ENCODE measurements around the gene TSFM. TPM values are rescaled to one million over a fixed set of nuclear protein-coding genes. Genes with fewer than 3 reads are reported as not detected.

Gene TSFM
- total RNA-seq, 2 donors from 2014 or later = 20.0 to 23.2 TPM

DNA sequence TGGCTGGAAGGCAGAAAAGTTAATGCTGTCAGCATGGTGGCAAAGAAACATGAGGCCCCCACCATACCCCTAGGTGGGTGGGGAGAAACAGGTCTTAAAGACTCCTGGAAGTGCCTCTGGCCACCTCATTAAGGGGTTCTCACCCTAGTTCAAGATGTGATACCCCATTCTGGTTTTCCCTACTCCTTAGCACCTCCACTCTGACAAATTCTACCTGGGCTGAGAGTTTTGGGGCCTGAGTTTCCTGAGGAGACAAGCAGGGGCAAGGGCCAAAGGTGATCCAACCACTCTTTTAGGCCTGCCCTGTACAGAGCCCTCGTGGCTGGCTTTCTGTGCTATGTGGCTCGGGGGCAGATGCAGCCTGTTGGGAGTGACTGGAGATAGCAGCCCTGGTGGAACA lies 43.8 kb downstream of the TSFM start:
- Histone ChIP-seq H3K36me3 (peaks cover 85% of the 10 kb centered on the region), H3K4me3 (no peak overlapping the region), H3K9me3 (no peaks in the 10 kb centered on the region), H3K27ac (peak overlapping the region in 1 of 2 donors; percentile 13), H3K4me1 (peaks cover 0 to 63% of the 10 kb centered on the region in 2 donors), H3K27me3 (no peaks in the 10 kb centered on the region)
- no peak for DNase-seq (ENCODE audit: low spot score)
- TF ChIP-seq, protein P1, sequence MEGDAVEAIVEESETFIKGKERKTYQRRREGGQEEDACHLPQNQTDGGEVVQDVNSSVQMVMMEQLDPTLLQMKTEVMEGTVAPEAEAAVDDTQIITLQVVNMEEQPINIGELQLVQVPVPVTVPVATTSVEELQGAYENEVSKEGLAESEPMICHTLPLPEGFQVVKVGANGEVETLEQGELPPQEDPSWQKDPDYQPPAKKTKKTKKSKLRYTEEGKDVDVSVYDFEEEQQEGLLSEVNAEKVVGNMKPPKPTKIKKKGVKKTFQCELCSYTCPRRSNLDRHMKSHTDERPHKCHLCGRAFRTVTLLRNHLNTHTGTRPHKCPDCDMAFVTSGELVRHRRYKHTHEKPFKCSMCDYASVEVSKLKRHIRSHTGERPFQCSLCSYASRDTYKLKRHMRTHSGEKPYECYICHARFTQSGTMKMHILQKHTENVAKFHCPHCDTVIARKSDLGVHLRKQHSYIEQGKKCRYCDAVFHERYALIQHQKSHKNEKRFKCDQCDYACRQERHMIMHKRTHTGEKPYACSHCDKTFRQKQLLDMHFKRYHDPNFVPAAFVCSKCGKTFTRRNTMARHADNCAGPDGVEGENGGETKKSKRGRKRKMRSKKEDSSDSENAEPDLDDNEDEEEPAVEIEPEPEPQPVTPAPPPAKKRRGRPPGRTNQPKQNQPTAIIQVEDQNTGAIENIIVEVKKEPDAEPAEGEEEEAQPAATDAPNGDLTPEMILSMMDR (IDR thresholded peaks at IDR 0.05) = no peak

DNA sequence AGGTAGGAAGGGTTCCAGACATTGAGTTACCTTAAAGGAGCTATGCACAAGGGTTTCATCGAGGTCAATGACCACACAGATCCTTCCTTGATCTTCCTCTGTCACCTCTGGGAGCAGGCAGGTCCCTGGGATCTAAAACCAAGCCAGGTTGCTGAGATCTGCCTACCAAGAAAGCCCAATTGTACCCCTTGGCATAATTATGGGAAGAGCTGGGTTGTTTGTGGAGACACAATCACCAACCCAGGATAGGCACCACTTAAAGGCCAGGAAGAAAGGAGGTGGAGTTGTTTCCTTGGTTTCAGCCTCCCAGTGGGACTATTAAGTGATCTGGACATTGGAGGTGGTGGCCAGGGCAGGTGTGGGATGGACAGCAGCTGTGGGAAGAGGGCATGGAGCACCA lies 44.4 kb downstream of the TSFM start:
- TF ChIP-seq, protein P1 (IDR thresholded peaks at IDR 0.05) = no peak
- Histone ChIP-seq H3K36me3 (peaks cover 79% of the 10 kb centered on the region), H3K9me3 (no peaks in the 10 kb centered on the region), H3K4me3 (no peak overlapping the region), H3K27me3 (no peaks in the 10 kb centered on the region), H3K27ac (peak overlapping the region in 1 of 2 donors; percentile 13), H3K4me1 (peaks cover 0 to 67% of the 10 kb centered on the region in 2 donors)
- DNase-seq (ENCODE audit: low spot score) = no peak

DNA sequence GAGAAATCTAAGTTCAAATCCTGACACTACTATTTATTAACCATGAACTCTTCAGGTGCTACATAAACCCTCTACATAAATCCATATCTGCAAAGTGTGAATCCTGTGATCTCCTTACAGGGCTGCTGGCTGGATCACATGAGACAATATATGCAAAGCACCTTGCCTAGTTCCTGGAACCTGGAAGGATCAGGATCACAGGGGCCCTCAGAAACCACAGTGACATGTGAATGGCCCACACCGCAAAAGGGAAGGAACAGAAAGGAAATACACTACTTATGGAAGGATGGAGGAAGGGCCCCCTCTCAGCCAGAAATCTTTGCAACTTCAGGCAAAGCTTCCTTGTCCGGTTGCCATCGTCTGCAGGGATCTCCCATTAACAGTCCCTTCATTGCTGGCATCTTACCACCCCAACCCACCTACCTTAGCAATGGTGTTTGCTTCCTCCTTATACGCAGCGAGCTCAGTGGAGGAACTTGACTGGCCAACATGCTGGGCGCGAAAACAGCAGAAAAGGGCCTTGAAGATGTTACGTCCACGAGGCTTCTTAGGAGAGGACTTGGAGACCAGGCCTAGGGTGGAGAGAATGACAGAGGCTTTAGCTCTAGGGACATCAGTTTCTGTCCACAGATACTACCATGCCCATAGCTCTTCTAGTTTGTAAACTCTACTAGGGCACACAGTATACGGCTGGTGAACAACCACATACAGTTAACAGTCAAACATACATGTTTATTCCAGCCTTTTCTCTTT lies 46.6 kb downstream of the TSFM start:
- peaks cover 0 to 70% of the 10 kb centered on the region in 2 donors for H3K4me1 ChIP-seq
- no peak overlapping the region for H3K4me3 ChIP-seq
- TF ChIP-seq, protein P1 (IDR thresholded peaks at IDR 0.05) = no peak
- DNase-seq (ENCODE audit: low spot score) = no peak
- H3K36me3 ChIP-seq = peaks cover 62% of the 10 kb centered on the region
- H3K9me3 ChIP-seq = no peaks in the 10 kb centered on the region
- H3K27me3 ChIP-seq = no peaks in the 10 kb centered on the region
- H3K27ac ChIP-seq = peak overlapping the region in 1 of 2 donors; percentile 8

DNA sequence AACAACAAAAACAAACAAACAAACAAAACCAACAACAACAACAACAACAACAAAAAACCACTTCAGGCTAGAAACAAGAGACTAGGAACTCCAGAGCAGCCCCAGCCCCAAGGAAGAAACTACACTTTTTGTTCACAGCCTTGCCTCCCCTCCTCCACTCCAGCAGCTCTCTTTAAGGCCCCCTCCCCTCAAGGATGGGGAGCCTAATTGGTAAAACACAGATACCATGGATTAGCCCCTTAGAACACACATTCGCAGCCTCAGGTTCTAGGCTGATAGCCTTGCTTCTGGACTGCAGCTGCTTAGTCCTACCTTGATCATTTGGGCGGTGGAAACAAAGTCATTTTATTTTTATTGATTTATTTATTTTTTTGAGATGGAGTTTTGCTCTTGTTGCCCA lies 47.8 kb downstream of the TSFM start:
- Histone ChIP-seq H3K4me3 (no peak overlapping the region), H3K27ac (peak overlapping the region; percentile 65 to 72), H3K4me1 (peaks cover 0 to 82% of the 10 kb centered on the region in 2 donors), H3K27me3 (no peaks in the 10 kb centered on the region), H3K36me3 (peaks cover 50% of the 10 kb centered on the region), H3K9me3 (no peaks in the 10 kb centered on the region)
- TF ChIP-seq, protein P1 (IDR thresholded peaks at IDR 0.05) = no peak
- DNase-seq (ENCODE audit: low spot score) = no peak

DNA sequence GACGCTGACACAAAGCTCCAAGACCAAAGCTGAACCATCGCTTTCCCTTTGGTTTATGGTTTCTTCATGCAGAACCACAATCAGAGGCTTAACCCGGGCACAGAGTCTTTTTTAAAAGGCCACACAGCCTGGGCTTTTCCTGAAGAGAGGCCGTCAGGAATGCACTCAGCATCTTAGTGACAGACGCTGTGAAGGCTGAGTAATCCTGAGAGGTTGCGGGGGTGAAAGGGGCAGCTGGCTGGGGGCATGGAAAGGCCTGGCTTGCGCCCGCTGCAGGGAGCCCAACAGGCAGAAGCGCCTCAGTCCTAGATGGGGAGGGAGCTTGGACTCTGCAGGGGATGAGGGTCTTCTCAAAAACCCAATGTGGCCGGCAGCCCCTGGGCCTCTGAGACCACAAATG lies 50.4 kb downstream of the TSFM start:
- no peak overlapping the region for H3K4me3 ChIP-seq
- TF ChIP-seq, protein P1 (IDR thresholded peaks at IDR 0.05) = no peak
- peaks cover 24% of the 10 kb centered on the region for H3K36me3 ChIP-seq
- DNase-seq (ENCODE audit: low spot score) = no peak
- H3K27ac ChIP-seq = peak overlapping the region in 1 of 2 donors; percentile 41
- peaks cover 0 to 96% of the 10 kb centered on the region in 2 donors for H3K4me1 ChIP-seq
- no peaks in the 10 kb centered on the region for H3K27me3 ChIP-seq
- no peaks in the 10 kb centered on the region for H3K9me3 ChIP-seq

Measured in right atrium auricular region (tissue), 2 donors.